HG02798 (cell line): Measurements from ENCODE around the gene ODF4.
"Not testable (repeated sequence)": the region's sequence is repeated elsewhere in the genome, so short reads cannot be mapped to it uniquely, and the experiment has no call there.

Experiments used
- ATAC-seq: cut with Tn5 transposase; IDR thresholded peaks from one replicate; pipeline ENCODE4 v1.9.1; 2021; ENCODE audit warnings: mild to moderate bottlenecking; ENCODE audit not compliant: unreplicated experiment, poor library complexity

ODF4 gene

GRCh38 chr17:8324132-8324531, 15.5 kb upstream of the ODF4 start:
- no peak for ATAC-seq

- ATAC-seq, result no peak
Observed at GRCh38 chr17:8324923-8325322, 14.7 kb upstream of the ODF4 start.

DNA sequence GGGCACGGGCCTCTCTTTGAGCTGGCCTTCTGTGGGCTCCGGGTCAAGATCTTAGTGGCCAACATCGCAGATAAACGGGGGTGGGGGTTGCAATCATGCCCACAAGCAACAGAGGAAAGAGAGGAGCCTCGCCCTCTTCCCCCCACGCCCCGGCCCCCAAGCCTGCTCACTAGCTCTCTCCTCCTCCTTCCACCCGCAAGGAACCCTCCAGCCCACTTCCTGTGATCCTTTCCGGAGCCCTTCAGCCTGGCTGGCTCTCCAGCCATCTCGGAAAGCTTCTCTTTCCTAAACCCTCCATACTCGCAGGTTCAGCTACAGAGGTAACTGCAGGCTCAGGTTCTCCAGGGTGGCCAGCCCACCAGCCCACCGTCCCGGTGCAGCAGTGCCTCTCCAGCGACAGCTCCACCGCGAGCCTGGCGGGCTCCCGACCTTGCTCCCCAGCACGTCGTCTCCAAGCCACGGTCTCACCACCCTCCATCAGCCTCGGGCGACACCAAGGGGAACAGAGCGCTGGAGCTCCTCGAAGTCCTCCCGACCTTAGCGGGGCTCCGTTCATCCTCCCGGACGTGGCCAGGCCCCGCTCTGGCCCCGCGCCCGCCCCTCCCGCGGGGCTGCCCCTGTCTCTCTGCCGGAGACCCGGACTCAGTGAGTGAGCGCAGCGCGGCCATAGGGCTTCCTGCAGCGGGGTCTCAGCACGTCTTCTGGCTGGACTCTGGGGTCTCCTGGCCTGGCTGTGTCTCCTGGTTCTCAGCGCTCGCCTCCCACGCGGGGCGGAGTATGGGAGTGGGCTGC, 12.9 kb upstream of the ODF4 start:
- ATAC-seq, result no peak

DNA sequence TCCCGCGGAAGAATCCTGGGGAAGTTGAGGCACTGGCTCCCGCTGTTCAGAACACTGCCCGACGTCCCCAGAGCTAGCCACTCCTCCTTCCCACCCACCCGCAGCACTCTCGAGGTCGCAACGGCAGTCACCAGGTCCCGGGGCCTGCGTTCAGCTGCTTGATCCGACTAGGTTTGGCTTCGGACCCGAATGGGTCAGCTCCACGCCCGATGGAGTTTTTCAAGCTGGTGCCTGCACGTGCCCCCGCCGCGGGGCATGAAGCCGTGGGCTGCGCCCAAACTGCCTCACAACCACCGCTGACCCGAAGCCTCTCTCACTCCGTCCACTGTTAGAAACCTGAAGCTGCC, 12.4 kb upstream of the ODF4 start:
- no peak for ATAC-seq

DNA sequence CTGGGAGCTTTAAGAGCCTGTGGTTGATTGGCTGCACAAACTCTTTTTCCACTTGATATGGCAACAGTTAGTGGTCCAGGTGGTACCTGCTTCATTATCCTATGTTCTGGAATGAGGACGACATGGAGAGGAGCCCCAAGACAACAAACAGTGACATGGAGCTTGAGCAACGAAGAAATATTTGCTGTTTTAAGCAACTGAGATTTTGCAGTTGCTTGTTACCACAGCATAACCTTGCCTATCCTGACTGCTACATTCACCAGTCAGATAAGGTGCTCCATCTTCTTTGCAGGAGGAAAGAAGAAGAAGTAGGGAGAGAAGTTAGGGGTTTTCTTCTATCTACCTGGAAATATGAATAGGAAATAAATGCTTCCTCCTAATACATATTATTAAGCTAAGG, 7.5 kb upstream of the ODF4 start:
- ATAC-seq, result no peak

- no peak for ATAC-seq
Observed at GRCh38 chr17:8332688-8333087, 7.0 kb upstream of the ODF4 start.

GRCh38 chr17:8333281-8333680, 6.4 kb upstream of the ODF4 start:
- ATAC-seq, result no peak

- ATAC-seq, result no peak
Observed at GRCh38 chr17:8337802-8338752, 1.6 kb upstream of the ODF4 start.

GRCh38 chr17:8338753-8339140, 893 bp upstream of the ODF4 start:
- no peak for ATAC-seq

- no peak for ATAC-seq
Observed at GRCh38 chr17:8341456-8341855, 1.8 kb downstream of the ODF4 start.

DNA sequence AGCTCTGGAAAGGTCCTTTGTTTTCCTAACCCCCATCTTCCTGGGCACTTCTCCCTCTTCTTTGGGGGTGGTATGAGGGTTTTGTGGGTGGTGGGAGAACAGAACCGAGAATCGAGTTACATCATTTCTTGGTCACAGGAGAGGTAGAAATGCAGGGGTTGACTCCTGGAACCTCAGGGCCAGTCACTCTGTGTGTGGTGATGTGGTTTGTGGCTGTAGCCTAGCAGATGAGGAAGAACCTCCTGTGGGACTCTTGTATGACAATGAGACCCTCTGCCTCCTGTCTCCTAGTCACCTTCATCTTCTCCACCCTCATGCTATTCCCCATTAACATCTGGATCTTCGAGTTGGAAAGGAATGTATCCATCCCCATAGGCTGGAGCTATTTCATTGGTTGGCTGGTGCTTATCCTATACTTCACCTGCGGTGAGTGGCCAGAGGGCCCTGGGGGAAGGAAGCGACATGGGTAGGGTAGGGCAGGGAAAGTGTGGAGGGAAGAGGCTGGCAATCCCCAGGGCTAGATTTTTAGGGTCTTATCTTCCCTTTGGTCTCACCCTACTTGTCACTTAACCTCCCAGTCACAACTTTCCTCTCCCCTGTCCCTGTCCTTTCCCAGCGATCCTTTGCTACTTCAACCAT, 5.5 kb downstream of the ODF4 start:
- ATAC-seq, result no peak

- no peak for ATAC-seq
Observed at GRCh38 chr17:8345951-8346665, 6.5 kb downstream of the ODF4 start.

DNA sequence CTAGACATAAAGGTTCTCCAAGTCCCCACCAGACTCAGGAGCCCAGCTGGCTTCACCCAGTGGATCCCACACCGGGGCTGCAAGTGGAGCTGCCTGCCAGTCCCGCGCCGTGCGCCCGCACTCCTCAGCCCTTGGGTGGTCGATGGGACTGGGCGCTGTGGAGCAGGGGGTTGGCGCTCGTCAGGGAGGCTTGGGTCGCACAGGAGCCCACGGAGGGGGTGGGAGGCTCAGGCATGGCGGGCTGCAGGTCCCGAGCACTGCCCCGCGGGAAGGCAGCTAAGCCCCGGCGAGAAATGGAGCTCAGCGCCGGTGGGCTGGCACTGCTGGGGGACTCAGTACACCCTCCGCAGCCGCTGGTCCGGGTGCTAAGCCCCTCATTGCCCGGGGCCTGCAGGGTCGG, 7.4 kb downstream of the ODF4 start:
- ATAC-seq, result not testable (repeated sequence)

DNA sequence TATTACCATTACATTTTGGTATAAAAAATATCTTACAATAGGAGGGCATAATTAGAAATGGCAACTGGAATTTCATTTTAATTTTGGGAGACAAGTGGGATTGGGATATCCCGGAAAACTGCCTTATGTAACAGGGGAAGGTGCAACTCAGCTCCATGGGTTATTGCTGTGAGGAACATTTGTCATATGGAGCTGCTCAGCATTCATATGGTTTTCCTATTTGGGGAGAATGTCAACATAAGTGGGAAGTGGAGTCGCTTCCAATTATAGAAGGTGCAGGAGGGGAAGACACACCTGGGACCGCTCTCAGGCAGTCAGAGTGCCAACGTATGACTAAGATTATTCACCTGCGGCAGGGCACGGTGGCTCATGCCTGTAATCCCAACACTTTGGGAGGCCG, 10.7 kb downstream of the ODF4 start:
- no peak for ATAC-seq

DNA sequence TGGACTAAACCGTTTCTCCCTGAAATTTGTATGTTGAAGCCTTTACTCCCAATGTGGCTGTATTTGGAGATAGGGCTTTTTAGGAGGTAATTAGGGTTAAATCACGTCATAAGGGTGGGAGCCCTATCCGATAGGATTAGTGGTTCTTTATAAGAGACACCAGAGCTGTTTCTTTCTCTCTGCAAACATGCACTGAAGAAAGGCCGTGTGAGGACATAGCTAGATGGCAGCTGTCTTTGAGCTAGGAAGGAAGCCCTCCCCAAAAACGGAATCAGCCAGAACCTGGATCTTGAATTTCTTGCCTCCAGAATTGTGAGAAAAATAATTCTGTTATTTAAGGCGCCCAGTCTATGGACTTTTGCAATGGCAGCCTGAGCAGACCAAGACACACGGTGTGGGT, 14.1 kb downstream of the ODF4 start:
- no peak for ATAC-seq

DNA sequence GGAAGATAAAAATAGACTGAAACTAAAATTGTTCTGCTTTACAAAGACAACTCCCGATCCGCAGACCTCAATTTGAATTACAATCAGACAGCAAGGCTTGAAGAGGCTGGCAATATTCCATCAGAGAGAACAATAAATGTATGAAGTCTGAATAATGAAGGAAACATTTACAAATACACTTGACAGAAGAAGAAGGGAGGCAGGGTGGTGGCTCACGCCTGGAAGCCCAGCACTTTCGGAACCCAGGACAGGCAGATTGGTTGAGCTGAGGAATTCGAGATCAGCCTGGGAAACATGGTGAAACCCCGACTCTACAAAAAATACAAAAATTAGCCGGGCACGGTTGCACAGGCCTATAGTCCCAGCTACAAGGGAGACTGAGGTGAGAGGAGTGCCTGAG, 14.6 kb downstream of the ODF4 start:
- no peak for ATAC-seq

GRCh38 chr17:8357910-8358309, 18.3 kb downstream of the ODF4 start:
- ATAC-seq, result no peak

DNA sequence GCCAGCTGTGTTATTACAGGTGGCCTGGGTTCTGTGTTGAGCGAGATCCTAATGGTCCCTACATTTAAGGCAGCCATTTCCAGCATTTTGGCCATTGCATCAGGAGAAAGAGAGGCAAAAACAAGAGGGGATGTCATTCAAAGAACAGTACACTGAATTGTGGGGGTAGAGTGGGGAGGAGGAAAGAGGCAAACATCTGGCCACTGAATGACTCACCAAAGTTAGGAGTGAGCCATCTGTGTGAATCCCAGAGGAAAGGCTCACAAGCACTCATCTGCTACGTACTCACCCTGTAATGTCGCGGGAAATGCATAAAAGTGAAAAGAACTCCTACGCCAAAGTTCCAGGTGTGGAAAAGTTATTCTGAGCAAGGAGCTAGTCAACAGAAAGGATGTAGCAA, 20.1 kb downstream of the ODF4 start:
- no peak for ATAC-seq

- no peak for ATAC-seq
Observed at GRCh38 chr17:8360260-8360659, 20.6 kb downstream of the ODF4 start.

DNA sequence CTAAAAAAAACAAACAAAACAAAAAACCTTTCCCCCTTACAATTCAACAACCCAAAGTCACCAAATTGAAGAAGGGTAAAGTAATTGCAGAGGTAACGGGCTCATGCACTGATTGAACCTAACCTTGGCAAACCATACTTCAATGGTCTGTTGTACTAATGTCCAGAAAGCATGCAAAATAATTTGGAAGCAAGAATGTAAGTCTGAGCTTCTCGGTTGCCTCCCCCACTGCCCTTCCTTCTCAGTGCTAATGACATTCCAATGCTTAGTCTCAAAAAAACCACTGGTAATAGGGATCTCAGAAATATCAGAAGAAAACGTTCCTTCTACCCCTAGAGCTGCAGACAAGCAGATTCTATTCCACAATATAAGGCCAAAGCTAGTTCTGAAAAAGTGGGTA, 21.1 kb downstream of the ODF4 start:
- no peak for ATAC-seq
